Choroid plexus epithelial cell (primary cell): ENCODE results near the gene CNOT8.

ENCODE experiments used
- DNase-seq: peaks from one replicate; pipeline ENCODE4 v3.0.0-alpha.2; 2010; ENCODE audit warnings: low read depth
- H3K4me3 ChIP-seq: 2 replicates; pipeline ENCODE4 v1.5.1; 2011; ENCODE audit warnings: low read depth, mild to moderate bottlenecking, control low read depth, low read length, moderate library complexity
- CTCF ChIP-seq: conservative IDR thresholded peaks from 2 replicates; pipeline ENCODE4 v1.5.1; 2011; ENCODE audit warnings: low read depth, mild to moderate bottlenecking, control low read depth, inconsistent platforms, low read length, moderate library complexity

The CNOT8 gene

GRCh38 chr5:154916874-154917273 lies 58.4 kb downstream of the CNOT8 start:
- DNase-seq = no peak
- no peak for TF ChIP-seq CTCF
- H3K4me3 ChIP-seq = no peak overlapping the region

- no peak overlapping the region for H3K4me3 ChIP-seq
- no peak for DNase-seq
- TF ChIP-seq CTCF = no peak
Measured at GRCh38 chr5:154917757-154918156, 59.3 kb downstream of the CNOT8 start.

GRCh38 chr5:154923441-154924430 lies 65.3 kb downstream of the CNOT8 start:
- DNase-seq = peak; percentile 32
- H3K4me3 ChIP-seq = no peak overlapping the region
- no peak for TF ChIP-seq CTCF
